Parathyroid adenoma (tissue), 2 donors: ENCODE results near the gene HERC5.

Experiments
- H2AFZ ChIP-seq: fragments of 300-600 bp; sonication (generic); one replicate; pipeline ENCODE4 v1.7.0; 2017; ENCODE audit warnings: antibody characterized with exemption, mild to moderate bottlenecking
- H3K27ac ChIP-seq: fragments of 300-600 bp; sonication (generic); one replicate; pipeline ENCODE4 v1.7.0; 2017
- H3K27me3 ChIP-seq: fragments of 300-600 bp; sonication (generic); one replicate; pipeline ENCODE4 v1.7.0; 2017; ENCODE audit warnings: low read length; ENCODE audit not compliant: control insufficient read depth, insufficient read depth
- H3K36me3 ChIP-seq: fragments of 300-600 bp; sonication (generic); one replicate; pipeline ENCODE4 v1.7.0; 2017; ENCODE audit warnings: low read length; ENCODE audit not compliant: control insufficient read depth, insufficient read depth
- H3K4me1 ChIP-seq: fragments of 300-600 bp; sonication (generic); one replicate; pipeline ENCODE4 v1.7.0; 2017; ENCODE audit warnings: control low read depth
- H3K4me2 ChIP-seq: fragments of 300-600 bp; sonication (generic); one replicate; pipeline ENCODE4 v1.7.0; 2017; ENCODE audit warnings: low read length
- H3K4me3 ChIP-seq: fragments of 300-600 bp; sonication (generic); one replicate; pipeline ENCODE4 v1.7.0; 2017; ENCODE audit warnings: low read depth, low read length
- H3K79me2 ChIP-seq: fragments of 300-600 bp; sonication (generic); one replicate; pipeline ENCODE4 v1.7.0; 2017; ENCODE audit warnings: control low read depth
- H3K9ac ChIP-seq: fragments of 300-600 bp; sonication (generic); one replicate; pipeline ENCODE4 v1.7.0; 2017; ENCODE audit warnings: mild to moderate bottlenecking
- H3K9me3 ChIP-seq: fragments of 300-600 bp; sonication (generic); one replicate; pipeline ENCODE4 v1.7.0; 2017; ENCODE audit warnings: low read length; ENCODE audit not compliant: control insufficient read depth
- TF ChIP-seq, protein P1 (sequence below): fragments of 300-600 bp; sonication (generic); IDR thresholded peaks from one replicate; pipeline ENCODE4 v1.7.0; 2017; ENCODE audit warnings: antibody characterized with exemption, mild to moderate bottlenecking
- donor health status: primary hyperparathyroidism.

HERC5 gene

GRCh38 chr4:88478247-88478646, 21.3 kb downstream of the HERC5 start:
- Histone ChIP-seq H3K4me2 (no peak overlapping the region), H3K79me2 (no peaks in the 10 kb centered on the region), H3K27ac (no peak overlapping the region), H3K9me3 (no peaks in the 10 kb centered on the region), H3K4me1 (no peaks in the 10 kb centered on the region), H2AFZ (no peak overlapping the region), H3K9ac (no peak overlapping the region), H3K36me3 (no peaks in the 10 kb centered on the region), H3K27me3 (no peaks in the 10 kb centered on the region), H3K4me3 (no peak overlapping the region)
- TF ChIP-seq, protein P1, sequence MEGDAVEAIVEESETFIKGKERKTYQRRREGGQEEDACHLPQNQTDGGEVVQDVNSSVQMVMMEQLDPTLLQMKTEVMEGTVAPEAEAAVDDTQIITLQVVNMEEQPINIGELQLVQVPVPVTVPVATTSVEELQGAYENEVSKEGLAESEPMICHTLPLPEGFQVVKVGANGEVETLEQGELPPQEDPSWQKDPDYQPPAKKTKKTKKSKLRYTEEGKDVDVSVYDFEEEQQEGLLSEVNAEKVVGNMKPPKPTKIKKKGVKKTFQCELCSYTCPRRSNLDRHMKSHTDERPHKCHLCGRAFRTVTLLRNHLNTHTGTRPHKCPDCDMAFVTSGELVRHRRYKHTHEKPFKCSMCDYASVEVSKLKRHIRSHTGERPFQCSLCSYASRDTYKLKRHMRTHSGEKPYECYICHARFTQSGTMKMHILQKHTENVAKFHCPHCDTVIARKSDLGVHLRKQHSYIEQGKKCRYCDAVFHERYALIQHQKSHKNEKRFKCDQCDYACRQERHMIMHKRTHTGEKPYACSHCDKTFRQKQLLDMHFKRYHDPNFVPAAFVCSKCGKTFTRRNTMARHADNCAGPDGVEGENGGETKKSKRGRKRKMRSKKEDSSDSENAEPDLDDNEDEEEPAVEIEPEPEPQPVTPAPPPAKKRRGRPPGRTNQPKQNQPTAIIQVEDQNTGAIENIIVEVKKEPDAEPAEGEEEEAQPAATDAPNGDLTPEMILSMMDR: no peak

DNA sequence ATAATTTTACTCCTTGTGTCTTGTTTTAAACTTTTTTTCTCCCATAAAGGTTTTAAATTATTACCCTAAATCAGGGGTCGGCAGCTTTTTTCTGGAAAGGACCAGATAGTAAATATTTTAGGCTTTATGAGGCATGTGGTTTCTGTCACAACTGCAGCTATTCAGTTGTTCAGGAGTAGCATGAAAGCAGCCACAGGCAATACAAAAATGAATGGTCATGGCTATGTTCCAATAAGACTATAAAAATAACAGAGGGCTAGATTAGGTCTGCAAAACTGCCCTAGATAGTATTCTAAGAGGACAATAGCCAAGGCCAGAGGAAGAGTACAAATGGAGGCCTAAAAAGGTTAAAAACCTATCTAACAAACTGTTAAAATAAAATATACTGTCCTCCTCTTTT, 24.6 kb downstream of the HERC5 start:
- H2AFZ ChIP-seq: no peak overlapping the region
- H3K4me2 ChIP-seq: no peak overlapping the region
- no peak overlapping the region for H3K4me3 ChIP-seq
- H3K4me1 ChIP-seq: no peaks in the 10 kb centered on the region
- no peak overlapping the region for H3K9ac ChIP-seq
- no peak overlapping the region for H3K27ac ChIP-seq
- no peaks in the 10 kb centered on the region for H3K9me3 ChIP-seq
- H3K36me3 ChIP-seq: no peaks in the 10 kb centered on the region
- H3K79me2 ChIP-seq: no peaks in the 10 kb centered on the region
- TF ChIP-seq, protein P1: no peak
- H3K27me3 ChIP-seq: no peaks in the 10 kb centered on the region

- Histone ChIP-seq H3K4me2 (no peak overlapping the region), H3K9ac (no peak overlapping the region), H3K4me1 (no peaks in the 10 kb centered on the region), H2AFZ (no peak overlapping the region), H3K4me3 (no peak overlapping the region), H3K9me3 (no peaks in the 10 kb centered on the region), H3K36me3 (no peaks in the 10 kb centered on the region), H3K27ac (no peak overlapping the region), H3K27me3 (no peaks in the 10 kb centered on the region), H3K79me2 (no peaks in the 10 kb centered on the region)
- TF ChIP-seq, protein P1: no peak
Observed at GRCh38 chr4:88489100-88489761, 32.3 kb downstream of the HERC5 start.

DNA sequence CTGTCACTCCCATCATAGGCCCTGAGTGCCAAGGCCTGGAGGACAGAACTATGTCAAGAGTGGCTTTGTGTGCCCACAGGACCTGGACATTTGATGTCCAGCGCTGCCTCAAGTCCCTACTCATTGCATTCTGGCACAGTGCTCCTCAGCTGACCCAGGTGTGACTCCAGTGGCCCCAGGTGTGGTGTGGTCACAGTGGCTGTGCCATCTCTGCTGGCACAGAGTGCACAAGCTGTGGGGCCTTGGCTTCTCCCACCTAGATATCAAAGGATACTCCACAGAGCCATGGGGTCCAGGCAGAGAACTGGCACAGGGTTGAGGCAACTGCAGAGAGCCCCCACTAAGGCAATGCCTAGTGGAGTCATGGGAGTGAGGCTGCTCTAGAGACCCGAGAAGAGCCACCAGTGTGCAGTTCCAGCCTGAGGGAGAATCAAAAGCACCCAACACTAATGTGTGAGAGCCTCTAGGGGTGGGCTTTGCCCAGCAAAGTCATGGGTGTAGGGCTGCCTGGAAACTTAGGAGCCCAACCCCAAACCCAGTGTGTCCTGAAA, 41.0 kb downstream of the HERC5 start:
- no peaks in the 10 kb centered on the region for H3K36me3 ChIP-seq

More for the DNA sequence above, 41.0 kb downstream of the HERC5 start:
- TF ChIP-seq, protein P1: no peak
- H3K27ac ChIP-seq: no peak overlapping the region
- H3K9ac ChIP-seq: no peak overlapping the region
- H3K4me2 ChIP-seq: no peak overlapping the region
- H3K79me2 ChIP-seq: no peaks in the 10 kb centered on the region
- H2AFZ ChIP-seq: no peak overlapping the region
- no peak overlapping the region for H3K4me3 ChIP-seq
- no peaks in the 10 kb centered on the region for H3K4me1 ChIP-seq
- no peaks in the 10 kb centered on the region for H3K9me3 ChIP-seq
- no peaks in the 10 kb centered on the region for H3K27me3 ChIP-seq
